Pancreas (tissue), 10 donors: ENCODE data around the gene IL1RAPL2. TPM values are rescaled to one million over a fixed set of nuclear protein-coding genes. Genes with fewer than 3 reads are reported as not detected.

Experiments
- ATAC-seq, 4 donors: fragments of 200-7000 bp; cut with Tn5 transposase; one replicate each; pipeline versions ENCODE4 v1.8.0 to v1.9.1; 2020; ENCODE audit warnings: mild to moderate bottlenecking in 4 of 4, moderate library complexity in 4 of 4
- DNase-seq, 6 donors: peaks; one replicate each; pipeline ENCODE4 v3.0.0-alpha.2; 2020
- FAIRE-seq: peaks from 2 replicates; lab custom pipeline; 2012; peaks lifted over from hg19 to GRCh38; lab: Jason Lieb, UNC
- H3K27ac ChIP-seq, 4 donors: fragments of 200-600 bp; sonication (generic); 1 replicate in 3 of 4; 2 replicates in 1 of 4; pipeline versions ENCODE4 v1.5.0 to v1.8.0; 2020
- H3K27me3 ChIP-seq, 4 donors: fragments of 200-600 bp; one replicate each; pipeline ENCODE4 v1.8.0; 2021
- H3K36me3 ChIP-seq, 3 donors: fragments of 200-600 bp; sonication (generic) in 1 of 3; one replicate each; pipeline versions ENCODE4 v1.5.0 to v1.8.0; 2020 to 2021
- H3K4me1 ChIP-seq, 3 donors: fragments of 200-600 bp; one replicate each; pipeline ENCODE4 v1.8.0; 2021
- H3K4me3 ChIP-seq, 4 donors: fragments of 200-600 bp; sonication (generic) in 2 of 4; one replicate each; pipeline versions ENCODE4 v1.5.0 to v1.8.0; 2020 to 2021
- H3K9me3 ChIP-seq, 4 donors: fragments of 200-600 bp; one replicate each; pipeline ENCODE4 v1.8.0; 2021
- WGBS, 2 donors: extraction: QIAGEN DNeasy Blood & Tissue Kit; methylation state at CpG; one replicate each; pipeline ENCODE4 v1.1.7; 2013; 5-methylcytosine and 5-hydroxymethylcytosine counted together
- intact Hi-C, 3 donors: fragments of 100-400 bp; cut with DNase I; formaldehyde crosslinking; loops; one replicate each; pipeline versions ENCODE4 v1.11.1 to v1.14.2; 2022
- polyA plus RNA-seq, 2 donors: library from polyadenylated mRNA; stranded (reverse); fragments of 200-250 nt; gene quantifications; one replicate each; pipeline ENCODE4 v1.2.3, GENCODE V29; 2013
- total RNA-seq, 6 donors: library from RNA; stranded (reverse); fragmentation: NEBNext Ultra II Directional in 4 of 6; extraction: Animal tissue kit (Norgen Biotek cat#: 25700) in 4 of 6; gene quantifications; one replicate each; pipeline versions ENCODE4 v1.2.1 to v1.2.4, GENCODE V29; 2021 to 2023
- TF ChIP-seq, protein P1 (sequence below), 4 donors: fragments of 200-600 bp; sonication (generic) in 3 of 4; IDR thresholded peaks; one replicate each; pipeline versions ENCODE4 v1.5.0 to v1.8.0; 2021; ENCODE audit warnings: antibody characterized with exemption in 4 of 4
- donor health status: healthy with polysubstance abuse.
- donor health status: DM: no; HTN: no; CAD: no; lungs with moderate emphysema.
- donor health status: DM: no; HTN: no; CAD: no.
- donor health status: control.
- donor health status: control.
- donor health status: Bipolar disorder and iron deficiency.
- donor health status: DM: yes; HTN: yes; CAD: no.
- donor health status: DM: no; HTN: no; CAD: no.
- donor health status: DM: no; HTN: no; CAD: no.
- donor health status: DM: yes; HTN: yes; CAD: no.

The IL1RAPL2 gene
- total and polyA plus RNA-seq, 8 donors: 0.09 TPM; not detected in 7

DNA sequence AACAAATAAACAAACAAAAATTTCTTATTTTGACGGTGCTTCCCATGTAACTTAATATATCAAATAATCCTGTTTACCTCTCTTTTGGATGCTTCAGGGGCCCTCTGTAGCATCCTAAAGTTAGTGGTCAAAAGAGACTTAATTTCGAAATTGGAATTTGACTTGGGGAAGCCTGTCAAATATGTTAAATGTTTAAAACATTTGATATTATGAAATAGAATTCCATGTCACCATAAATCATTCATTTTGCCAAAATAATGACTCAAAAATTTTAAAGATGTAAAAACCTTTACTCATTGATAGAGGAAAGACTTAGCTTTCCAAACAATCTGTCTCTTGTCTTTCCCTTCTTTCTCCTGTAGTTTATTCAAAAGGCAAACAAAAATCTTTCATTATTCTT lies 675.1 kb downstream of the IL1RAPL2 start:
- DNase-seq: no peak
- TF ChIP-seq, protein P1, sequence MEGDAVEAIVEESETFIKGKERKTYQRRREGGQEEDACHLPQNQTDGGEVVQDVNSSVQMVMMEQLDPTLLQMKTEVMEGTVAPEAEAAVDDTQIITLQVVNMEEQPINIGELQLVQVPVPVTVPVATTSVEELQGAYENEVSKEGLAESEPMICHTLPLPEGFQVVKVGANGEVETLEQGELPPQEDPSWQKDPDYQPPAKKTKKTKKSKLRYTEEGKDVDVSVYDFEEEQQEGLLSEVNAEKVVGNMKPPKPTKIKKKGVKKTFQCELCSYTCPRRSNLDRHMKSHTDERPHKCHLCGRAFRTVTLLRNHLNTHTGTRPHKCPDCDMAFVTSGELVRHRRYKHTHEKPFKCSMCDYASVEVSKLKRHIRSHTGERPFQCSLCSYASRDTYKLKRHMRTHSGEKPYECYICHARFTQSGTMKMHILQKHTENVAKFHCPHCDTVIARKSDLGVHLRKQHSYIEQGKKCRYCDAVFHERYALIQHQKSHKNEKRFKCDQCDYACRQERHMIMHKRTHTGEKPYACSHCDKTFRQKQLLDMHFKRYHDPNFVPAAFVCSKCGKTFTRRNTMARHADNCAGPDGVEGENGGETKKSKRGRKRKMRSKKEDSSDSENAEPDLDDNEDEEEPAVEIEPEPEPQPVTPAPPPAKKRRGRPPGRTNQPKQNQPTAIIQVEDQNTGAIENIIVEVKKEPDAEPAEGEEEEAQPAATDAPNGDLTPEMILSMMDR (IDR thresholded peaks at IDR 0.05): no peak
- no peak for ATAC-seq
- Histone ChIP-seq H3K27ac (no peak overlapping the region), H3K27me3 (peaks cover 0 to 4% (median 0%) of the 10 kb centered on the region in 4 donors), H3K4me3 (no peak overlapping the region), H3K36me3 (no peaks in the 10 kb centered on the region), H3K4me1 (no peaks in the 10 kb centered on the region), H3K9me3 (no peaks in the 10 kb centered on the region)
- peak; percentile 91 for FAIRE-seq
- intact Hi-C loops: no loop called here
- 29 to 49% methylated on average over 2 of the region's 2 CpGs for WGBS, 2 donors

- TF ChIP-seq, protein P1 (IDR thresholded peaks at IDR 0.05): no peak
- Histone ChIP-seq H3K36me3 (no peaks in the 10 kb centered on the region), H3K4me3 (no peak overlapping the region), H3K27me3 (peaks cover 0 to 5% (median 0%) of the 10 kb centered on the region in 4 donors), H3K27ac (no peak overlapping the region), H3K9me3 (no peaks in the 10 kb centered on the region), H3K4me1 (no peaks in the 10 kb centered on the region)
- FAIRE-seq (no peak), DNase-seq (no peak), ATAC-seq (no peak)
- 62 to 63% methylated on average over 8 of the region's 8 CpGs for WGBS, 2 donors
- intact Hi-C loops: no loop called here
These were observed 694.5 kb downstream of the IL1RAPL2 start for GRCh38 chrX:105260291-105261043.

- TF ChIP-seq, protein P1 (IDR thresholded peaks at IDR 0.05): no peak
- H3K4me1 ChIP-seq: no peaks in the 10 kb centered on the region
- no peak overlapping the region for H3K27ac ChIP-seq
- 71 to 78% methylated on average over 2 of the region's 2 CpGs for WGBS, 2 donors
- H3K36me3 ChIP-seq: no peaks in the 10 kb centered on the region
- FAIRE-seq: no peak
- ATAC-seq: no peak
- H3K9me3 ChIP-seq: no peaks in the 10 kb centered on the region
- no peak overlapping the region for H3K4me3 ChIP-seq
- peaks cover 0 to 5% (median 0%) of the 10 kb centered on the region in 4 donors for H3K27me3 ChIP-seq
- intact Hi-C loops: no loop called here
- no peak for DNase-seq
These were observed 697.2 kb downstream of the IL1RAPL2 start for GRCh38 chrX:105263171-105263570.

DNA sequence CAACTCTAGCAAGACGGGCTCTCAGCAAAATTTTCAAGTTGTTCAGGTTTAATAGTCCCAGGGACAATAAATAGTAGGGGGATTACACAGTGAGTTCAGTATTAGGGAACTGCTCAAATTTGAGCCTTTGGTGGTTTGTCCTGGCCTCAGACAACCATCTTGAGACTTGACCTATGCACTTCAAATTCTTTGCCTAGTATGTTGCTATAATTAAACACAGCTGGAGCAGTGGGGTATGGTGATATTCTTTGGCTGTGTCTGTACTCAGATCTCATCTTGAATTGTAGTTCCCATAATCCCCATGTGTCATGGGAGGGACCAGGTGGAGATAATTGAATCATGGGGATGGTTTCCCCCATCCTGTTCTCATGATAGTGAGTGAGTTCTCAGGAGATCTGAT lies 697.8 kb downstream of the IL1RAPL2 start:
- H3K4me3 ChIP-seq: no peak overlapping the region
- WGBS, 2 donors: 45 to 52% methylated on average over 1 of the region's 1 CpG
- H3K36me3 ChIP-seq: no peaks in the 10 kb centered on the region
- DNase-seq: no peak
- no peak for FAIRE-seq
- H3K27ac ChIP-seq: no peak overlapping the region
- H3K9me3 ChIP-seq: no peaks in the 10 kb centered on the region
- ATAC-seq: no peak
- peaks cover 0 to 9% (median 0%) of the 10 kb centered on the region in 4 donors for H3K27me3 ChIP-seq
- TF ChIP-seq, protein P1 (IDR thresholded peaks at IDR 0.05): no peak
- no peaks in the 10 kb centered on the region for H3K4me1 ChIP-seq
- intact Hi-C loops: no loop called here

DNA sequence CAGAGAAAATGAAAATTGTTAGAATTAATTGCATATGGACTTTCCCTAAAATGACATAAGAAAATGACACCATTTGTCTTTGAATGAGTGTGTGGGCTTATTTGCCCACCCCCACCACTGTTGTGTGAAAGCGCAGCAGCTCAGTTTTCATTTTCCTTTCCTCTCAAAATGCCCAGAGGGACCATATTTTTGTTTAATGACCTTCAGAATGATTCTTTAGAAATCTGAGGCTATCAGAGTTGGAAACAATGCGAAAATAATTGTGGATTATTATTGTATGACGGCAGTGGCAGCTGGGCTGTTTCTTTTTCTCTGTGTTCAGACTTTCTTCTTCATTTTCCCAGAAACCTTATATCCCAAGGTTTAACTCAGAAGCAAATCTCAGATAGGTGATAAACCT lies 699.1 kb downstream of the IL1RAPL2 start:
- no peaks in the 10 kb centered on the region for H3K4me1 ChIP-seq
- no peak overlapping the region for H3K27ac ChIP-seq
- no peaks in the 10 kb centered on the region for H3K36me3 ChIP-seq
- intact Hi-C loops: no loop called here
- H3K9me3 ChIP-seq: no peaks in the 10 kb centered on the region
- 54 to 61% methylated on average over 3 of the region's 3 CpGs for WGBS, 2 donors
- ATAC-seq (no peak), DNase-seq (no peak), FAIRE-seq (no peak)
- TF ChIP-seq, protein P1 (IDR thresholded peaks at IDR 0.05): no peak
- H3K27me3 ChIP-seq: peaks cover 0 to 4% (median 1%) of the 10 kb centered on the region in 4 donors
- H3K4me3 ChIP-seq: no peak overlapping the region
